ENCODE data around the gene IGF2BP2.

Gene IGF2BP2

GRCh38 chr3:185730550-185730949 lies 94.3 kb downstream of the IGF2BP2 start:
- DNase-seq = no peak

- no peak for DNase-seq
These were observed 95.3 kb downstream of the IGF2BP2 start for GRCh38 chr3:185729337-185730055.

GRCh38 chr3:185728630-185729336 lies 96.1 kb downstream of the IGF2BP2 start:
- no peak for DNase-seq

- no peak for DNase-seq
These were observed 97.0 kb downstream of the IGF2BP2 start for GRCh38 chr3:185727873-185728272.

GRCh38 chr3:185726254-185726967 lies 98.4 kb downstream of the IGF2BP2 start:
- DNase-seq = no peak

- no peak for DNase-seq
These were observed 100.1 kb downstream of the IGF2BP2 start for GRCh38 chr3:185724761-185725160.

GRCh38 chr3:185724251-185724650 lies 100.6 kb downstream of the IGF2BP2 start:
- no peak for DNase-seq

GRCh38 chr3:185722881-185723280 lies 102.0 kb downstream of the IGF2BP2 start:
- DNase-seq = no peak

- no peak for DNase-seq
These were observed 102.9 kb downstream of the IGF2BP2 start for GRCh38 chr3:185721970-185722369.

- no peak for DNase-seq
These were observed 104.5 kb downstream of the IGF2BP2 start for GRCh38 chr3:185720326-185720725.

- no peak for DNase-seq
These were observed 105.9 kb downstream of the IGF2BP2 start for GRCh38 chr3:185718736-185719593.

GRCh38 chr3:185717627-185718402 lies 107.0 kb downstream of the IGF2BP2 start:
- no peak for DNase-seq

GRCh38 chr3:185717121-185717520 lies 107.7 kb downstream of the IGF2BP2 start:
- DNase-seq = no peak

- DNase-seq = no peak
These were observed 108.3 kb downstream of the IGF2BP2 start for GRCh38 chr3:185716436-185717108.

- no peak for DNase-seq
These were observed 109.8 kb downstream of the IGF2BP2 start for GRCh38 chr3:185715091-185715490.

GRCh38 chr3:185714085-185714484 lies 110.8 kb downstream of the IGF2BP2 start:
- no peak for DNase-seq

- no peak for DNase-seq
These were observed 111.8 kb downstream of the IGF2BP2 start for GRCh38 chr3:185713015-185713414.

- no peak for DNase-seq
These were observed 112.5 kb downstream of the IGF2BP2 start for GRCh38 chr3:185712337-185712736.

GRCh38 chr3:185711255-185711870 lies 113.5 kb downstream of the IGF2BP2 start:
- DNase-seq = no peak

GRCh38 chr3:185709251-185709955 lies 115.4 kb downstream of the IGF2BP2 start:
- no peak for DNase-seq

Data from activated CD8-positive, alpha-beta memory T cell treated with anti-CD3 and anti-CD28 coated beads, Interleukin-2, amount 50 U/mL, for 4 hours (primary cell).